Kidney glomerular epithelial cell (primary cell): ENCODE measurements around the gene CHPF2.

Experiments
- DNase-seq: peaks from one replicate; lab custom pipeline; 2025; lab: John Stamatoyannopoulos, UW

The CHPF2 gene, protein sequence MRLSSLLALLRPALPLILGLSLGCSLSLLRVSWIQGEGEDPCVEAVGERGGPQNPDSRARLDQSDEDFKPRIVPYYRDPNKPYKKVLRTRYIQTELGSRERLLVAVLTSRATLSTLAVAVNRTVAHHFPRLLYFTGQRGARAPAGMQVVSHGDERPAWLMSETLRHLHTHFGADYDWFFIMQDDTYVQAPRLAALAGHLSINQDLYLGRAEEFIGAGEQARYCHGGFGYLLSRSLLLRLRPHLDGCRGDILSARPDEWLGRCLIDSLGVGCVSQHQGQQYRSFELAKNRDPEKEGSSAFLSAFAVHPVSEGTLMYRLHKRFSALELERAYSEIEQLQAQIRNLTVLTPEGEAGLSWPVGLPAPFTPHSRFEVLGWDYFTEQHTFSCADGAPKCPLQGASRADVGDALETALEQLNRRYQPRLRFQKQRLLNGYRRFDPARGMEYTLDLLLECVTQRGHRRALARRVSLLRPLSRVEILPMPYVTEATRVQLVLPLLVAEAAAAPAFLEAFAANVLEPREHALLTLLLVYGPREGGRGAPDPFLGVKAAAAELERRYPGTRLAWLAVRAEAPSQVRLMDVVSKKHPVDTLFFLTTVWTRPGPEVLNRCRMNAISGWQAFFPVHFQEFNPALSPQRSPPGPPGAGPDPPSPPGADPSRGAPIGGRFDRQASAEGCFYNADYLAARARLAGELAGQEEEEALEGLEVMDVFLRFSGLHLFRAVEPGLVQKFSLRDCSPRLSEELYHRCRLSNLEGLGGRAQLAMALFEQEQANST

DNA sequence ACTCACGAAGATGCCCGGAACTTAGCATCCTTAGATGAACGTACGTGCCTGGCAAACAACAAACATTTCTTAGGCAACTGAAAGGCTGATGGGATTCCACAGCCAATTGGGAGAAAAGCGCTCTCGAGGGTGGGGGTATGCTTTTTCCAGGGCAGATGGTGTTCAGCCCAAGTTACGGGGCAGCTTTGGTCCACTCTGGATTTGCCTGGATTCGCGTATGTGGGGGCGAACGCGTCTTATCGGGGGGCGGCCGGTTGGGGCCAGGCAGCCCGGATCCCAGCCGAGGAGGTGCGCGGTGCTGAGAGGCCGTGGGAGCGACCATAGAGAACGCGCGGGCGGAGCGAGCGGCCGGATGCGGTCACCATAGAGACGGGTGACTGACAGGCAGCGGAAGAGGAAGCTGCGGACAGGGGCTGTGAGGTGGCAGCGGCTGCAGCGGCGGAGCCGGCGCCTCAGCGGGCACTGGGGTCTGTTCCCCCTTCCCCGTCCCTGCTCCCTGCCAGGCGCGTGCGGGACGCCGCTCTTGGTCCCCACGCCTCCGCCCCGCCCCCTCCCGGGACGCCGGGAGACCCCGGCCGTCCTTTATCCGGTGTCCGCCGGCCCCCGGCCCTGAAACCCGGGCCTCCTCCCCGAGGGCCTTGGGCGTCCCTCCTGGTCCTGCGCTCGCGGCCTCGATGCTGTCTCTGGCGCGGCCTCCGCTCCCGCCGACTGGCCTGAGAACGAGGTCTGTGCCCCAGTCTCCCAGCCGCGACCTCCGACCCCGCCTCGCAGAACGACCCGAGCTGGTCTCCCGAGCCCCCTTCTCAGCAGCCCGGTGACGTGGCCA is at the start of gene CHPF2:
Gene CHPF2, plus strand, starts transcription at position 393 of the 826 bp plus-strand sequence. CDS start 1,529 bp downstream, outside the sequence.
- DNase-seq, result peak; percentile 55

DNA sequence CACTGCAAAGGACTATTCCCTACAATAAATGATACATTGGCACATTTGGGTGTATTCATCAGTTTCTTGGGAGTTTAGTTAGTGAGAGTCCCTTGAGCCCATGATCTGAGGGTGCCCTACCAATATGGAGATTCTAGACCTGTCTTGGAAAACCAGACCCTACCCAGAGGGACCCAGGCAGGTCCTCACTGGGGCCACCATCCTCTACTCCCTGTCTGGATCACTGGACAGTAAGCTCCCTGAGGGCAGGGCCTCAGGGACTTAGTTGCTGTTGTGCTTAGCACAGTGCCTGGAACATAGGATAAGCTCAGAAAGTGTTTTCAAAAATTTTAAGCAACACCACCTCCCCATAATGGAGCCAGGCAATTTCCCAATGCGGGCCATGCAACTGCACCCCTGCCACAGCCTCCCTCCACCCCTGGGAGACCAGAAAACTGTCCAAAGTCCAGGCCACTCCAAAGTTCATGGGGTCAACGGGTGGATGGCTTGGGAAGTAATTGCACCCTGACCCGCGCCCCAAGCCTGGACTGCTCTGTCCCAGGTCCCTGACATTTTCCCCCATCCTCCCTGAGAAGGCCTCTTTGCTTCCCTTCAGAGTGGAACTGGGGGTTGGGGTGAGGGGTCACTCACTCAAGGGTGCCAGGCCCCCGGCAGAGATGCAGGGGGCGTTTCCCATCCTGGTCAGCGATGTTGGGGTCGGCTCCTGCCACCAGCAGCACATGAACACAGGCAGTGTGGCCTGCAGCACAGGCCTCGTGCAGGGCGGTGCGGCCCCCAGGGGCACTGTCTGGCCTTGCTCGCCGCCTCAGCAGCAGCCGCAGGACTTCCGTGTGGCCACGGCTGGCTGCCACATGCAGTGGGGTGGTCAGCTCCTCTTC is 46.3 kb upstream of the CHPF2 start:
- no peak for DNase-seq

DNA sequence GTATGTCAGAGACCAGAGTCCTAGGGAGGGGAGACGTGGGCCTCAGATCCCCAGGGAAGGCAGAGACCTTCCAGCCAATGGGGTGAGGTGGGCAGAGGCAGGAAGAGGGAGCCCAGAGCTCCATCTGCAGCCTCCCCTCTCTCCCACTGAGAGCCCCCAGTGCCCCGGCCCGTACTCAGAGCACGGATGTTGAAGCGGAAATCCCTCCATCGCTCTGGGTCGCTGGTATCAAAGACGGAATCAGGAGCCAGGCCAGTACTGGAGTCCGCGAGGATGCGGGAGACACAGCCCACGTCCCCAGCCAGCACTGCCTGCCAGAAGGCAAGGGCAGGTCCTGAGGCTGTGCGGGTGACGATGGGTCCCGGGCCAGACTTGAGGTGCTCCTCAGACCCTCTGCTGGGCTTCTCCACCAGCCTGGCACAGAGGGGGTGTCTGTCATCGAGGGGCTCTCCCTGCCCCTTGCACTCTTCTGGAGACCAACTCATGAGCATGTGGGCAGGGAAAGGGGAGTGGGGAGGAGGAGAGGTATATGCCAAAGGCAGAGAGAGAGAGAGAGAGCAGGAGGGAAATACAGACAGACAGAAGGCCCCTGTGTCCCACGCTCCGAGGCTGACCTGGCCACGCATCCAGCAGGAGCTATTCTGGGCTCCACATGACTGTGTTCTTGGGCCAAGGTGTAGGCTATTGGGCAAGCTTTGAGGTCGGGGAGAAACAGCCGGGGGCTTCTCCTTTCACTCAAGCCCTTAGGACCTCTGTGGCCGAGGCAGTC is 45.5 kb upstream of the CHPF2 start, which contains the start of gene ASB10:
Gene ASB10, minus strand, starts transcription at position 611 of the 769 bp plus-strand sequence. Its CDS starts 120 bp downstream, at position 491.
- DNase-seq, result no peak

DNA sequence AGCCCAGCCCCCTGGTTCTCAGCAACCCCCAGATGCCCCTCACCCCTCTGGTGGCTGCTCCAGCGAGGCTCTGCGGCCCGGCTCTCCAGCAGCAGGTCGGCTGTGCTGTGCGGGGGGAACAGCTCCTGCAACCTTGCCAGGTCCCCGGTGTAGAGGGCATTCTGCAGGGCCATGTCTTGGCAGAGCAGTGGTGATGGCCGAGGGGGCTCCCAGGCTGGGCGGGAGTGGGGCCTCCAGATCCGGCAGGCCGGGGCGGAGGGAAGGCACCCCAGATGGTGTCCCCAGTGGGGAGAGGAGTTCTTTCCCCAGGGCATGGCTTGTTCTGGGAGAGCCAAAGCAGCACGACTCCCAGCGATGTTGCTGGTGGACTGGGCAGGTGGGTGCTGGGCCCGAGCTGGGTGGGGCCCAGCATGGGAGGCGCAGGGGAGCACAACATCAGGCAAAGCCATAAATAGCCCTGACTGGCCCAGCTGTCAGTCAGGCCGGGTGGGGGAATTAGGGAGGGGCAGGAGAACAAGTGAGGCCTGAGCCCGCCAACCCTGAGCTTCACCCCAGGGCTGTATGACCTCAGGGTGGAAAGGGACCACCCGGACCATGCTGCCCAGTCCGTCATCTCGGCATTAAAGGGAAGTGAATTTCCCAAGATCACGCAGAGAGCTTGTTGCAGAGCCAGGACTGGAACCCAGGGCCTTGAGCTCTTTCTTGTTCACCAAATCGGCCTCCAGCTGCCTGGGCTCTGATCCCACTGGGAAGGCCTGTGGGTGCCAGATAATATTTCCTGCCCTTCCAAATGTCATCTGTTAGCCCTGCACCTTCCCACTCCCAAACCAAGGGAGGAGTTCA is 44.7 kb upstream of the CHPF2 start:
- no peak for DNase-seq

DNA sequence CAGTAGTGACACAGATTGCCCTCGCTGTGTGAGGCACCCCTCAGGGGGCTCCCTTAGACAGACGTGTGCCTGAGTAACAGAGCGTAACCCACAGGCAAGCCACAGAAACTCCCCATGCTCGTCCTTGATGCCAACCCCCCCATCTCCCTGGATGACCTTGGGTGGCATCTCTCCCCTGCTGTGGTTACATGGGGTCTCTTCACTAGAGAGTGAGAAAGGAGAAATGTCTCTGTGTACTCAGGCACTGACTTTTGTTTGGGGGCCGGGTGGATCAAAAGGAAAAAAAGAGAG is 44.1 kb upstream of the CHPF2 start:
- no peak for DNase-seq

DNA sequence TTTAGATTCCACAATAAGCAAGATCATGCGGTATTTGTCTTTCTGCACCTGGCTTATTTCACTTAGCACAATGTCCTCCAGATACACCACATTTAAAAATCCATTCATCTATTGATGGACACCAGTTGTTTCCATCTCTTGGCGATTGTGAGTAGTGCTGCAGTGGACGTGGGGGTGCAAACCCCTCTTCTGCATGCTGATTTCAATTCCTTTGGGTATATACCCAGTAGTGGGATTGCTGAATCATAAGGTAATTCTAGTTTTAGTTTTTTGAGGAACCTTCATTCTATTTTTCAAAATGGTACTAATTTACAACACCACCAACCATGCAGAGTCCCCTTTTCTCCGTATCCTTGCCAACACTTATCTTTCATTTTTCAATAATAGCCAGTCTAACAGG is 43.2 kb upstream of the CHPF2 start:
- no peak for DNase-seq

DNA sequence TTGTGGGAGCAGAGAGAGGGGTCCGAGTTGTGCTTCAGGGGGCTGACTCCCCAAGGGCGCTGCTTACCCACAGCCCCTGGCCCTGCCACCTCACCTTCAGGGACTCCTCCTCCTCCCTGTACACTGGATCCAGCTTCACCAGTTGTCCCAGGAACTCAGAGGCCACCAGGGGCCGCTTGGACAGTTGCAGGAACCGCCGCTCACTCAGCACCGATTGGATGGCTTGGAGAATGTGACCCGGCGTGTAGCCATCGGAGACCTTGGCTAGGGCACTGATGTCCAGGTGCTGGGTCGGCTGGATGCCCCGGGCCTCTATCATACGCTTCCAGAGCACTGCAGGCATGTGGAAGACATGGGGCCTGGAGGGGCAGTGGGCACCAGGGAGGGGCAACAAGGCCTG is 40.7 kb upstream of the CHPF2 start:
- no peak for DNase-seq

DNA sequence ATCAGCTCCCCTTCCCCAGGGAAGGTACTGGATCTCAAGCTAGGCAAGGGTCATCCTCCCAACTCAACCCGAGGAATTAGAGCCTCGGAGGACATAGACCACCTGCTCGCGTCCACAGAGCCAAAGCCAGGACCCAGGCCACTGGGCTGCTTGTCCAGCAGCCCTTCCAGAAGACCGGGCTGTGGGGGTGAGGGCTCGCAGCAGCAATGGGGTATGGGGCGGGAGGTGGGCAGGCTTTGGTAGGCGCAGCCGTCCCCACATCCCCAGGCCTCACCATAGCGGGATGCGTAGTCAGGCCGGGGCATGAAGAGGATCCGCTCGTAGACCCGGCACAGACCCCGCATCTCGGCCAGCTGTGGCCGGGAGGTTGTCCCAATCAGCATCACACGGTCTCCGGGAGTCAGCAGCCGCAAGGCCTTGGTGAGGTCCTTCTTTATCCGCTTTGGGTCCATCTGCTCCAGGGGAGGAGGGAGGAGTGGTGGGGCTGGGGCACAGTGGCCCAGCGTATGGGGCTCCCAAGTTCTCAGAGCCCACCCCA is 40.2 kb upstream of the CHPF2 start:
- DNase-seq, result no peak

DNA sequence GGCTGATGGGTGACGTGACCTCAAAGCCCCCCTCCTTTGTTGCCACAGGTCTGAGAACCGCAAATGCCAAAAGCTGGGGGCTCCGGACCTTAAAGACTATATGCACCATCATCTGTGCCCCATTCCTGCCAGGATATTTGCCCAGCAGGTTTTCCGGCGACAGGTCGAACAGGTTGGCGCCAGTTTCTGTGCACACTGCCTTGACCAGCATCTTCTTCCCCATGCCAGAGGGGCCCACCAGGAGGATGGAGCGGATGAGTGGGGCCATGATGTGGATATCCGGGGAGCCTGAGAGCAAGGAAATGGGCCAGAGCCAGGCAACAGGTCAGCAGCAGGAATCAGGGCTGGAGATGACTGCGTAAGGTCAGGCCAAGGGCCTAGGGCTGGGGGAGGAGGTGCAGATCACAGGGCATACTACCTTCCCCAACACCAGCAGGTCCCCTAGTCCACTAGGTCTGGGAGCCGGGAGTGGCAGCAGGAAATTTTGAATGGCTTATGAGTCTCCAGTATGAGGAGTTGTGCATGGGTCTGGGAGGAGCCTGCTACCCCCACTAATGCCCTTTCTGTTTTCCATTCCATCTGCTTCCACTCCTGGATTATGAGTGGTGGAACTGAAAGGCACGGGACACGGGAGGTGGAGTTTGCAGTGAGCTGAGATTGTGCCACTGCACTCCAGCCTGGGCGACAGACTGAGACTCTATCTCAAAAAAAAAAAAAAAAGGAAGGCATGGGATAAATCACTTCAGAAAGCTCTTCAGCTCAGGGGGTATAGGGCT is 38.9 kb upstream of the CHPF2 start:
- DNase-seq, result no peak

DNA sequence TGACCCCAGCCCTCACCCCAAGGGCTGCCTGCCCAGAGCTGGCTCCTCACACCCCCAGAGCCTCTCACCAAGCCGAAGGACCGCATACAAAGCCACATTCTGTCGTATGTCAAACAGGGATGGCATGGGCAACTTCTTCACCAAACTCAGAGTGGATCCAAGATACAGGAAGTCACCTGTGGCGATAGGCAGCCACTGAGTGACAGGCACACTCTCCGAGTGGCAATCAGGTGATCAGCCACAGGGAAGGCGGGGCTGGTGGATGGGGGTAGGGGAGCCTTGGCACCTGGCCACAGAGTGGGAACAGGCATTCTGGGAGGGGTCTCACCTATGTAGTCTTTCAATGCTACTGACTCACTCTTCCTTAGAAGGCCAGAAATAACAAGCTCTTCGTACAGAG is 38.1 kb upstream of the CHPF2 start:
- no peak for DNase-seq

DNA sequence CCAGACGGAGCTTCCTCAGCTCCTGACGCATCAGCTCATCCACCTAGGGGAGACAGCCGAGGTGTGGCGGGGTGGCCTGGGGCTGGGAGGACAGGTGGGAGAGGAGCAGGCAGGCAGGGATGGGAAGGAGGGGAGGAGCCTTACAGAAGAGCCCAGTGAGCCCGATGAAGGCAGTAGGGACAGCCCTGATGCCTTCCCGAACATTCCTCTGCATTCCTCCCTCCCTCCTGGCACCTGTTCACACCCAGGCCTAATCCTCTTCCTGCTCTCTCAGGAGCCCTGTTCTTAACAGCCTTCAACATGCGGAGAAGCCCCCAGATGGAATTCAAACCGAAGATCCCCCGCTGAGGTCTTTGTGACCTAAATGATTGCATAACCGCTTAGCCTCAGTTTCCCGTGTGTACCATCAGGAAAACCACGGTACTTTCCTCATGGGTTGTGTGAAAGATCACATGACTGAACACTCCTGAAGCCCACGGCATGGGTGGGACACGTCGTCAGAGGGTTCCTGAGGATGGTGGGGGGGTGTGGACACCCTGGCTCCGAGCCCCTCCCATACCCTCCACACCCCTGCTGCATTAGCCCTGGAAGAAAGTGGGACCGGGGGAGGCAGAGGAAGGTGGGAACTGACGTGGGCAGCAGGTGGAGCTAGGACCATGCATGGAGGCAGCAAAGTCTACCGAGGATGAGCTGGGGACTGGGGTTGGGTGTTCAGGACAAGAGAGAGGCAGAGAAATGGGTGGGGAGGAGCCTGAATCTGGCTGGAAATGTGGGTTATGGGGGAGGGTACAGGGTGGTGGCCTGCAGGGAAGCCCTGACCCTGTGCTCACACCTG is 36.5 kb upstream of the CHPF2 start:
- DNase-seq, result no peak

DNA sequence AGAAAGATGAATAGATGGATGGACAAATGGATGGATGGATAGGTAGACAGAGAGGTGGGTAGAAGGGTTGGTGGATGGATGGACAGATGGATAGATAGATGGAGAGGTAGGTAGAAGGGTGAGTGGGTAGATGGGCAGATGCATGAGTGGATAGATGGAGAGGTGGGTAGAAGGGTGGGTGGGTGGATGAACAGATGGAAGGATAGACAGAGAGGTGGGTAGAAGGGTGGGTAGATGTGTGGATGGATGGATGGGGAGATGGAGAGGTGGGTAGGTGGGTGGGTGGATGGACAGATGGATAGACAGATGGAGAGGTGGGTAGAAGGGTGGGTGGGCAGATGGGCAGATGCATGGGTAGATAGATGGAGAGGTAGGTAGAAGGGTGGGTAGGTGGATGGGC is 34.4 kb upstream of the CHPF2 start:
- no peak for DNase-seq

DNA sequence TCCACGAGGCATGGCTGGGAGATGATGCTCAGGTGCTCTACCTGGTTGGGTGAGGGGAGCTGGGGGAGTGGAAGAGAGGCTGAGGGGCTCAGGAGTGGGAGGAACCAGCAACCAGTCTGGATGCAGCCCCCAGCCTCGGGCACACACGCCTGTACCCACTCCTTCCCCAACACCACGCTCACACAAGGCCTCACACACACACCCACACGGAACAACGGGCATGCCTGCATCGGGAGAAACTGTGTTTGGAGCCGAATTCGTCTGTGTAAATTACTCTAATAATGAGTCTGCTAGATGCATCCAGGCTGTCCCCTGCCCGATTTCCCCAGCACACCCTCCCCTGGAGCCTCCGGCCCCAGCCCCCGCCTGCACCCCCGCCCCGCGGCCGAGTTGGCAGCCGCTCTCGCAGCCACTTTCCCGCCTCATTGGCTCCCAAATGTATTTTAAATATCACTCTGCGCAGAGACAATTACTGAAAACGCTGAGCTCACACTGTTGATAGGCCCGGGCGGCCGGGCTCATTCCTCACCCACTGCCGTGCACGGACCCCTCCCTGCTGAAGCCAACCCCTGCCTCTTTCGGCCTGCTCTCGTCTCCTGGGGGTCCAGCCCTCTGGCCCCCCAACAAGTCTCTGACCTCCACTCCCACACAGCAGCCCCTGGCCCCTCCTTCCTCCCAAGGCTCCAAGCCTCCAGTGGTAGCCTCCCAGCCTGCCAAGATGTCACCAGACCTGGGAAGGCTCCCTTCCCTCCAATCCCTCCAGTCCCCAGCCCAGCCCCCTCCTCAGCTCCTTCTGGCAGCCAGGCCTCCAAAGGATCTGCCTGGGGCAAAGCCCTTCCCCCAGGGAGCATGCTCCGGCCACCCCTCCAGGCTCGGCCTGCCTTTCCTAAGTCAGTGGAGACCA is 33.1 kb upstream of the CHPF2 start:
- DNase-seq, result no peak

DNA sequence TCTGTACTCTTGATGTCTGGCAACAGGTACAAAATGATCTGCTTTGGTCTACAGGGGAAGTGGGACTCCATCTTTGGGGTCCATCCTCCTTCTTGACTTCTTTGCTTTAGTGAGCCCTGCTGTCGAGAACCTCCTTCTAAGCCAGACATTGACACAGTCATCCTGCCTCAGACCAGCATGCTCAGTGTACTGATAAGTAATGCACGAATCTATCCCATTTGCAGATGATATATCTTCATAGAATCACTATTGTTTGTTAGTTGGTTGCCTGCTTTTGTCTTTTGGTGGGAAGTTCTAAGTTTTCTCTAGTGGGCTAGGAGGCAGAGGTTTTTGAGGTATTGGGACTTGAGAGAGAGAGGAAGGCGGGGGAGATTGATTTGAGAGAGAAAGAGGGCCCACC is 30.9 kb upstream of the CHPF2 start:
- no peak for DNase-seq

DNA sequence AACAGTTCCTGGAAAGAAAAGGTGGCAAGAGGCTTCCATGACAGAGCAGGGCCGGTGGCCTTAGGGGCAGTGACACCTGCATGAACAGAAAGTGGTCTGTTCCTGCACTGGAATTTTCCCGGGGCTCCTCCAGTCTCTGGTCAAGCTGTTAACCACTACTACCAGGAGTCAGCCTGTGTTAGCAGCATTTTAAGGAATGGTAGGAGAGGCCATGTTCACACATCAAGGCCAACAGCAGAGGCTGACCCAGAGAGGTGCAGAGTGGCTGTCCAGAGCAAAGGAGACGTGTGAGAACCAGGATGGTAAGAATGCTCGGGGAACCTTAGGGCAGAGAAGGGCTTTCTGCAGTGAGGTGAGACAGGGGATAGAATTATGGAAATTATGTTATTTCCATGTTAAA is 30.5 kb upstream of the CHPF2 start:
- no peak for DNase-seq

DNA sequence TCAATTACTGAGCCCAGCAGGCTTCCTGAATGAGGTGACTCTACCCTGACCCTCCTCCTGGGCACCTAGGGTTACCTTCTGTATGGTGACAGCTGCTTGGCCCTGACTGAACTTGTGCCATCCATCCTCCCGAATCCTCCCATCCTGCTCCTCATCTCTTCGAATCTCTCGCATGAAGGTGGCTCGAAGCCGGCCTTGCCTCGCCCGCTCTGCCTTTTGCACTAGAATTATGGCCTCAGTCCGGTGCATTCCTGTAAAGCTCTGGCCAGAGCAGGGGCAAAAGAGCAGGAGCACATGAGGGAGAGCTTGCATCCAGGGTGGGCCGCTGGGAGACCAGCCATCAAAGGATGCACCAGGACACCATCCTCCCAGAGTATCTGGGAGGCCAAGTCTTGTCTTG is 29.4 kb upstream of the CHPF2 start:
- no peak for DNase-seq
